Gastroesophageal sphincter (tissue), 3 donors: ENCODE data around the gene LRRIQ3.

Source experiments
- CTCF ChIP-seq, 4 experiments: fragments of 200-600 bp in 2 of 4; fragments of 450-650 bp in 2 of 4; sonication (generic) in 1 of 4; IDR thresholded peaks; one replicate each; pipeline ENCODE4 v1.5.1; 2017 to 2019; ENCODE audit warnings: antibody characterized with exemption in 4 of 4, mild to moderate bottlenecking in 2 of 4, moderate library complexity in 2 of 4
- POLR2A ChIP-seq, 2 donors: fragments of 450-650 bp; IDR thresholded peaks; one replicate each; pipeline ENCODE4 v1.6.1; 2017; ENCODE audit warnings: antibody characterized with exemption in 2 of 2, mild to moderate bottlenecking in 2 of 2, moderate library complexity in 1 of 2
- POLR2AphosphoS5 ChIP-seq: sonication (generic); formaldehyde crosslinking; IDR thresholded peaks from one replicate; pipeline ENCODE4 v1.6.1; 2017; ENCODE audit warnings: antibody characterized with exemption

DNA sequence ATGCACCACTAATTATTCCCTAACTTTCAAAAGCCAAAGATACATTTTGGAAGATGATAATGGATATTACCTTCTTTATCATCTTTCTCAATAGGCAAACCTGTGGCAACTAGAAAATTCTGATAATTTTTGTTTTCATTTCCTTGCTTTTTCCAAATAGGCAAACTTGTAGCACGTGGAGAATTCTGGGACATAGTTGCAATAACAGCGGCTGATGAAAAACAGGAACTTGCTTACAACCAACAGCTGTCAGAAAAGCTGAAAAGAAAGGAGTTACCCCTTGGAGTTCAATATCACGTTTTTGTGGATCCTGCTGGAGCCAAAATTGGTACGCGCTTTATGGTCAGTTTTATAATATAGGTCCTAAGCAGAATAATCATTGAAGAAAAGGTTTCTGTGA is 1.5 kb upstream of the LRRIQ3 start:
- no peak for TF ChIP-seq POLR2AphosphoS5
- no peak for TF ChIP-seq CTCF (IDR thresholded peaks at IDR 0.05)
- TF ChIP-seq POLR2A (IDR thresholded peaks at IDR 0.05), result no peak
